Measurements from ENCODE around the gene TGFBR2.

DNA sequence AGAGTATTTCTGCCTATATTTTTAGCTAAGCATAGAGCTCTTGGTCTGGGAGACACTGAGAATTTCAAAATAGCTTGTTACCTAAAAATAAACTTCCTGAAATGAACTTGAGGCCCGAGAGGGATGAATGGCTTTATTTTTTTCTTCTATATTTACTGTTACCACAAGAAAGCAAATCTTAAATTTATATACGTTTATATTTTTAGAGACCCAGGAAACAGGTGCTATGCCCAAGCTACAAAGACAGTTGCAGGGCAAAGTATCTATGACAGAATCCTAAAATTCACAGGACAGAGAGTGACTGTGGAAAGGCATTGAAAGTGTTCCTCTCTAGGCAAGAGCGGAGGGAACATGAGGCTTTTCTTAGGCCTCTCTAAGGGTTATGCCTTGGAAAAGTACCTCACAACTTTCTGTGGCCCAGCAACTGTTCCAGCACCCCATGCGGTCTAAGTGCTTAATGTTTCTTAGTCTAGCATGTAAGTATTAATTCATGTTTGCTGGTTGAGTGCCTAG lies 36.5 kb downstream of the TGFBR2 start:
- TF ChIP-seq, protein P1, sequence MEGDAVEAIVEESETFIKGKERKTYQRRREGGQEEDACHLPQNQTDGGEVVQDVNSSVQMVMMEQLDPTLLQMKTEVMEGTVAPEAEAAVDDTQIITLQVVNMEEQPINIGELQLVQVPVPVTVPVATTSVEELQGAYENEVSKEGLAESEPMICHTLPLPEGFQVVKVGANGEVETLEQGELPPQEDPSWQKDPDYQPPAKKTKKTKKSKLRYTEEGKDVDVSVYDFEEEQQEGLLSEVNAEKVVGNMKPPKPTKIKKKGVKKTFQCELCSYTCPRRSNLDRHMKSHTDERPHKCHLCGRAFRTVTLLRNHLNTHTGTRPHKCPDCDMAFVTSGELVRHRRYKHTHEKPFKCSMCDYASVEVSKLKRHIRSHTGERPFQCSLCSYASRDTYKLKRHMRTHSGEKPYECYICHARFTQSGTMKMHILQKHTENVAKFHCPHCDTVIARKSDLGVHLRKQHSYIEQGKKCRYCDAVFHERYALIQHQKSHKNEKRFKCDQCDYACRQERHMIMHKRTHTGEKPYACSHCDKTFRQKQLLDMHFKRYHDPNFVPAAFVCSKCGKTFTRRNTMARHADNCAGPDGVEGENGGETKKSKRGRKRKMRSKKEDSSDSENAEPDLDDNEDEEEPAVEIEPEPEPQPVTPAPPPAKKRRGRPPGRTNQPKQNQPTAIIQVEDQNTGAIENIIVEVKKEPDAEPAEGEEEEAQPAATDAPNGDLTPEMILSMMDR (IDR thresholded peaks at IDR 0.05): no peak
- no peak for TF ChIP-seq POLR2A (IDR thresholded peaks at IDR 0.05)
